Uterus (tissue), 2 donors: ENCODE results near the gene OPRM1.

ENCODE experiments used
- POLR2A ChIP-seq, 2 donors: fragments of 450-650 bp; IDR thresholded peaks; one replicate each; pipeline ENCODE4 v1.6.1; 2016; ENCODE audit warnings: antibody characterized with exemption in 2 of 2, mild to moderate bottlenecking in 1 of 2, moderate library complexity in 1 of 2
- TF ChIP-seq, protein P1 (sequence below), 4 experiments: fragments of 200-600 bp in 2 of 4; fragments of 450-650 bp in 2 of 4; sonication (generic) in 2 of 4; IDR thresholded peaks; one replicate each; pipeline ENCODE4 v1.5.1; 2016 to 2019; ENCODE audit warnings: antibody characterized with exemption in 4 of 4, mild to moderate bottlenecking in 2 of 4, moderate library complexity in 1 of 4

DNA sequence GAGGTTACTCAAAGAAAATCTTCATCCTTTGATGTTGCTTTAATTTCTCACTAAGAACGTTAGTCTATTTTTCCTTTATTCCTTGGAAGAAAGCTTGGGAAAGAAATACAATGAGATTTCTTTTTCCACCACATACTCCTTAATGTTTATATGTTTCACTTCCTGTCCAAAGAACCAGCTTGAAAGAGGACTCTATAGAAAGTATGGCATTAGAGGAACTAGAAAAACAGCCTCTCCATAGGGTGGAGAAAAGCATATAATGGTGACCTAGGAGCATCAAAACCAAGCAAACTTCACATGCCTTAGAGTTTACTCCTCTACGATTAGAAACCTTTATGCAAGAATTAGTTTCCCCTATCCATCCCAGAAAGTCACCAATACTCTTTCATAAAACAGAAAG is 131.1 kb downstream of the OPRM1 start:
- TF ChIP-seq, protein P1, sequence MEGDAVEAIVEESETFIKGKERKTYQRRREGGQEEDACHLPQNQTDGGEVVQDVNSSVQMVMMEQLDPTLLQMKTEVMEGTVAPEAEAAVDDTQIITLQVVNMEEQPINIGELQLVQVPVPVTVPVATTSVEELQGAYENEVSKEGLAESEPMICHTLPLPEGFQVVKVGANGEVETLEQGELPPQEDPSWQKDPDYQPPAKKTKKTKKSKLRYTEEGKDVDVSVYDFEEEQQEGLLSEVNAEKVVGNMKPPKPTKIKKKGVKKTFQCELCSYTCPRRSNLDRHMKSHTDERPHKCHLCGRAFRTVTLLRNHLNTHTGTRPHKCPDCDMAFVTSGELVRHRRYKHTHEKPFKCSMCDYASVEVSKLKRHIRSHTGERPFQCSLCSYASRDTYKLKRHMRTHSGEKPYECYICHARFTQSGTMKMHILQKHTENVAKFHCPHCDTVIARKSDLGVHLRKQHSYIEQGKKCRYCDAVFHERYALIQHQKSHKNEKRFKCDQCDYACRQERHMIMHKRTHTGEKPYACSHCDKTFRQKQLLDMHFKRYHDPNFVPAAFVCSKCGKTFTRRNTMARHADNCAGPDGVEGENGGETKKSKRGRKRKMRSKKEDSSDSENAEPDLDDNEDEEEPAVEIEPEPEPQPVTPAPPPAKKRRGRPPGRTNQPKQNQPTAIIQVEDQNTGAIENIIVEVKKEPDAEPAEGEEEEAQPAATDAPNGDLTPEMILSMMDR (IDR thresholded peaks at IDR 0.05): no peak
- TF ChIP-seq POLR2A (IDR thresholded peaks at IDR 0.05): no peak
